H9 (cell line): ENCODE measurements around the gene CXCL12. TPM values are rescaled to one million over a fixed set of nuclear protein-coding genes. Genes with fewer than 3 reads are reported as not detected.

Experiments
- DNase-seq: peaks from one replicate; pipeline ENCODE4 v3.0.0-alpha.2; 2017
- H2AFZ ChIP-seq: one replicate; pipeline ENCODE4 v1.6.1; 2013; ENCODE audit warnings: mild to moderate bottlenecking, low read length, control low read depth, moderate library complexity
- H2AK5ac ChIP-seq: 2 replicates; pipeline ENCODE4 v1.6.1; 2013; ENCODE audit warnings: low read length, control low read depth, mixed read lengths; ENCODE audit not compliant: insufficient read length
- H2BK120ac ChIP-seq: one replicate; pipeline ENCODE4 v1.6.1; 2013; ENCODE audit warnings: low read depth, mild to moderate bottlenecking, low read length, control low read depth, inconsistent platforms; ENCODE audit not compliant: poor library complexity, severe bottlenecking
- H2BK12ac ChIP-seq: 2 replicates; pipeline ENCODE4 v1.6.1; 2013; ENCODE audit warnings: low read length, control low read depth, mixed read lengths, low read depth; ENCODE audit not compliant: insufficient read length
- H2BK15ac ChIP-seq: 2 replicates; pipeline ENCODE4 v1.6.1; 2013; ENCODE audit warnings: low read depth, low read length, control low read depth
- H2BK20ac ChIP-seq: one replicate; pipeline ENCODE4 v1.6.1; 2013; ENCODE audit warnings: low read depth, mild to moderate bottlenecking, low read length, control low read depth, inconsistent platforms; ENCODE audit not compliant: poor library complexity, severe bottlenecking
- H2BK5ac ChIP-seq: 2 replicates; pipeline ENCODE4 v1.6.1; 2013; ENCODE audit warnings: low read length, control low read depth, mixed read lengths; ENCODE audit not compliant: insufficient read length
- H3K14ac ChIP-seq: 2 replicates; pipeline ENCODE4 v1.6.1; 2013; ENCODE audit warnings: low read length, control low read depth; ENCODE audit not compliant: insufficient read depth
- H3K18ac ChIP-seq: 2 replicates; pipeline ENCODE4 v1.6.1; 2013; ENCODE audit warnings: low read depth, mild to moderate bottlenecking, mixed read lengths, low read length, control low read depth; ENCODE audit not compliant: insufficient read length
- H3K23ac ChIP-seq: 2 replicates; pipeline ENCODE4 v1.6.1; 2013; ENCODE audit warnings: low read length, control low read depth, mixed read lengths, low read depth; ENCODE audit not compliant: insufficient read length
- H3K23me2 ChIP-seq: 2 replicates; pipeline ENCODE4 v1.6.1; 2013; ENCODE audit warnings: low read depth, mild to moderate bottlenecking, mixed read lengths, low read length, control low read depth; ENCODE audit not compliant: insufficient read length, poor library complexity, severe bottlenecking
- H3K27ac ChIP-seq: 2 replicates; pipeline ENCODE4 v1.5.1; 2013; ENCODE audit warnings: low read length, control low read depth, mixed read lengths, low read depth; ENCODE audit not compliant: insufficient read length
- H3K27me3 ChIP-seq: 2 replicates; pipeline ENCODE4 v1.6.1; 2013; ENCODE audit warnings: low read length, control low read depth, inconsistent platforms; ENCODE audit not compliant: insufficient read depth
- H3K4ac ChIP-seq: 2 replicates; pipeline ENCODE4 v1.6.1; 2013; ENCODE audit warnings: low read depth, mild to moderate bottlenecking, control low read depth, inconsistent platforms, low read length, moderate library complexity
- H3K4me1 ChIP-seq: 2 replicates; pipeline ENCODE4 v1.6.1; 2013; ENCODE audit warnings: low read length, control low read depth, inconsistent platforms; ENCODE audit not compliant: insufficient read depth
- H3K4me2 ChIP-seq: 2 replicates; pipeline ENCODE4 v1.6.1; 2013; ENCODE audit warnings: low read length, control low read depth, mixed read lengths; ENCODE audit not compliant: insufficient read length, insufficient read depth
- H3K56ac ChIP-seq: 2 replicates; pipeline ENCODE4 v1.6.1; 2013; ENCODE audit warnings: low read depth, mild to moderate bottlenecking, mixed read lengths, low read length, control low read depth; ENCODE audit not compliant: insufficient read length
- H3K79me1 ChIP-seq: 2 replicates; pipeline ENCODE4 v1.6.1; 2013; ENCODE audit warnings: low read depth, mild to moderate bottlenecking, moderate library complexity, low read length, control low read depth, inconsistent platforms; ENCODE audit not compliant: insufficient read depth, poor library complexity, severe bottlenecking
- H3K79me2 ChIP-seq: 2 replicates; pipeline ENCODE4 v1.6.1; 2013; ENCODE audit warnings: low read length, control low read depth, inconsistent platforms; ENCODE audit not compliant: insufficient read depth
- H3K9ac ChIP-seq: 2 replicates; pipeline ENCODE4 v1.6.1; 2013; ENCODE audit warnings: low read length, control low read depth, mixed read lengths; ENCODE audit not compliant: insufficient read length; ENCODE audit errors: extremely low read depth
- H3K9me3 ChIP-seq: one replicate; pipeline ENCODE4 v1.6.1; 2013; ENCODE audit warnings: low read depth, low read length, inconsistent platforms; ENCODE audit not compliant: control insufficient read depth
- H3T11ph ChIP-seq: one replicate; pipeline ENCODE4 v1.6.1; 2013; ENCODE audit warnings: mild to moderate bottlenecking, low read length, control low read depth, inconsistent platforms
- H4K20me1 ChIP-seq: one replicate; pipeline ENCODE4 v1.6.1; 2013; ENCODE audit not compliant: control insufficient read depth, insufficient read length, insufficient read depth
- H4K5ac ChIP-seq: 2 replicates; pipeline ENCODE4 v1.6.1; 2013; ENCODE audit warnings: low read depth, mild to moderate bottlenecking, mixed read lengths, low read length, control low read depth; ENCODE audit not compliant: insufficient read length
- H4K8ac ChIP-seq: replicated peaks from 2 replicates; pipeline ENCODE4 v1.6.1; 2013; ENCODE audit warnings: low read length, control low read depth, mixed read lengths, low read depth; ENCODE audit not compliant: insufficient read length
- H4K91ac ChIP-seq: 2 replicates; pipeline ENCODE4 v1.6.1; 2013; ENCODE audit warnings: low read depth, mild to moderate bottlenecking, moderate library complexity, mixed read lengths, low read length, control low read depth; ENCODE audit not compliant: insufficient read length
- H3K27ac Mint-ChIP-seq, 3 experiments: 2 replicates in 2 of 3; 3 replicates in 1 of 3; pipeline ENCODE4 v1.8.0; 2020 to 2021; ENCODE audit warnings: mixed read lengths in 3 of 3, mild to moderate bottlenecking in 1 of 3, moderate library complexity in 1 of 3
- H3K27me3 Mint-ChIP-seq: 2 replicates; pipeline ENCODE4 v1.8.0; 2021; ENCODE audit warnings: low read depth, mild to moderate bottlenecking, moderate library complexity, mixed read lengths
- H3K36me3 Mint-ChIP-seq, 3 experiments: 2 replicates in 2 of 3; 3 replicates in 1 of 3; pipeline ENCODE4 v1.8.0; 2020 to 2021; ENCODE audit warnings: low read depth in 3 of 3, mixed read lengths in 3 of 3; ENCODE audit not compliant: insufficient read depth in 1 of 3
- H3K4me1 Mint-ChIP-seq, 2 experiments: 2 replicates each; pipeline ENCODE4 v1.8.0; 2020; ENCODE audit warnings: mixed read lengths in 2 of 2
- H3K4me3 Mint-ChIP-seq, 2 experiments: 2 replicates in 1 of 2; 3 replicates in 1 of 2; pipeline ENCODE4 v1.8.0; 2020 to 2021; ENCODE audit warnings: mild to moderate bottlenecking in 2 of 2, mixed read lengths in 2 of 2, moderate library complexity in 1 of 2
- H3K9me3 Mint-ChIP-seq, 2 experiments: 2 replicates in 1 of 2; 3 replicates in 1 of 2; pipeline ENCODE4 v1.8.0; 2020; ENCODE audit warnings: mild to moderate bottlenecking in 2 of 2, mixed read lengths in 2 of 2, moderate library complexity in 1 of 2
- WGBS: extraction: QIAGEN DNeasy Blood & Tissue Kit; methylation state at CpG from one replicate; pipeline ENCODE4 v1.1.7; 2013; ENCODE audit warnings: missing lambda C conversion rate, low lambda C conversion rate, mixed read lengths; ENCODE audit not compliant: insufficient read length; ENCODE audit errors: extremely low coverage; 5-methylcytosine and 5-hydroxymethylcytosine counted together
- total RNA-seq: library from RNA; stranded (reverse); gene quantifications from 2 replicates; pipeline ENCODE4 v1.2.1, GENCODE V29; 2021
- TF ChIP-seq, protein P1 (sequence below): fragments of 200-600 bp; sonication (generic); conservative IDR thresholded peaks from 3 replicates; pipeline ENCODE4 v1.8.0; 2021; ENCODE audit warnings: antibody characterized with exemption, mild to moderate bottlenecking

CXCL12 gene
- total RNA-seq, 1 experiment from 2014 or later, result 28.3 TPM

GRCh38 chr10:44398747-44399658 is 14.1 kb upstream of the CXCL12 start:
- Histone ChIP-seq H4K8ac (no peak overlapping the region), H3K27me3 (no peaks in the 10 kb centered on the region; the same call in 1 of the 2 replicates), H3K56ac (no peak overlapping the region), H3K4me1 (peaks cover 16% of the 10 kb centered on the region), H3K18ac (peak overlapping the region; percentile 4), H3K79me2 (no peaks in the 10 kb centered on the region), H2BK15ac (no peak overlapping the region), H2AK5ac (no peak overlapping the region), H3K4me2 (no peak overlapping the region), H4K91ac (no peak overlapping the region), H4K20me1 (no peaks in the 10 kb centered on the region), H3K79me1 (no peaks in the 10 kb centered on the region), H2BK120ac (no peak overlapping the region), H2BK5ac (no peak overlapping the region), H3T11ph (no peak overlapping the region), H3K23me2 (no peaks in the 10 kb centered on the region), H2BK12ac (no peak overlapping the region), H3K9ac (no peak overlapping the region), H2AFZ (no peak overlapping the region), H3K9me3 (no peaks in the 10 kb centered on the region), H3K4ac (no peak overlapping the region), H3K27ac (no peak overlapping the region), H2BK20ac (no peak overlapping the region), H3K23ac (no peak overlapping the region), H3K14ac (no peak overlapping the region), H4K5ac (no peak overlapping the region)
- Mint-ChIP-seq H3K4me3 (peak overlapping the region in 1 of 2 experiments; percentile 36; a peak in 1 of 5 replicates), H3K36me3 (peaks cover 0 to 4% (median 1%) of the 10 kb centered on the region in 3 experiments; a peak in 3 of 7 replicates), H3K9me3 (peaks cover 0 to 3% of the 10 kb centered on the region in 2 experiments; a peak in 3 of 5 replicates), H3K4me1 (peaks cover 62 to 74% of the 10 kb centered on the region in 2 experiments), H3K27me3 (peaks cover 22% of the 10 kb centered on the region), H3K27ac (no peak overlapping the region)
- peak; percentile 42 for DNase-seq
- TF ChIP-seq, protein P1, sequence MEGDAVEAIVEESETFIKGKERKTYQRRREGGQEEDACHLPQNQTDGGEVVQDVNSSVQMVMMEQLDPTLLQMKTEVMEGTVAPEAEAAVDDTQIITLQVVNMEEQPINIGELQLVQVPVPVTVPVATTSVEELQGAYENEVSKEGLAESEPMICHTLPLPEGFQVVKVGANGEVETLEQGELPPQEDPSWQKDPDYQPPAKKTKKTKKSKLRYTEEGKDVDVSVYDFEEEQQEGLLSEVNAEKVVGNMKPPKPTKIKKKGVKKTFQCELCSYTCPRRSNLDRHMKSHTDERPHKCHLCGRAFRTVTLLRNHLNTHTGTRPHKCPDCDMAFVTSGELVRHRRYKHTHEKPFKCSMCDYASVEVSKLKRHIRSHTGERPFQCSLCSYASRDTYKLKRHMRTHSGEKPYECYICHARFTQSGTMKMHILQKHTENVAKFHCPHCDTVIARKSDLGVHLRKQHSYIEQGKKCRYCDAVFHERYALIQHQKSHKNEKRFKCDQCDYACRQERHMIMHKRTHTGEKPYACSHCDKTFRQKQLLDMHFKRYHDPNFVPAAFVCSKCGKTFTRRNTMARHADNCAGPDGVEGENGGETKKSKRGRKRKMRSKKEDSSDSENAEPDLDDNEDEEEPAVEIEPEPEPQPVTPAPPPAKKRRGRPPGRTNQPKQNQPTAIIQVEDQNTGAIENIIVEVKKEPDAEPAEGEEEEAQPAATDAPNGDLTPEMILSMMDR, result 0 out of 3 replicates have a peak, but pooled peaks have one; percentile 31
- WGBS, result no CpG with 5 or more reads among the region's 15 CpGs
